ENCODE measurements around the gene TBCC.
"Not testable (repeated sequence)": the region's sequence is repeated elsewhere in the genome, so short reads cannot be mapped to it uniquely, and the experiment has no call there.

Gene TBCC

GRCh38 chr6:42704251-42704936, 41.5 kb downstream of the TBCC start:
- Histone ChIP-seq H3K9ac (ENCODE audit: low read depth, low read length) (no peak overlapping the region), H3K36me3 (ENCODE audit: control insufficient read depth, insufficient read depth, low read length) (no peaks in the 10 kb centered on the region), H3K27me3 (ENCODE audit: control insufficient read depth, insufficient read depth, low read length) (no peaks in the 10 kb centered on the region), H3K9me3 (ENCODE audit: control insufficient read depth, insufficient read depth, low read length) (no peaks in the 10 kb centered on the region), H3K4me3 (ENCODE audit: low read depth, low read length) (peak overlapping the region; percentile 28), H3K4me1 (ENCODE audit: control insufficient read depth, insufficient read depth, low read length) (no peaks in the 10 kb centered on the region)

- not testable (repeated sequence) for H3K9ac ChIP-seq (ENCODE audit: low read depth, low read length); H3K9me3 ChIP-seq (ENCODE audit: control insufficient read depth, insufficient read depth, low read length); H3K27me3 ChIP-seq (ENCODE audit: control insufficient read depth, insufficient read depth, low read length); H3K36me3 ChIP-seq (ENCODE audit: control insufficient read depth, insufficient read depth, low read length); H3K4me1 ChIP-seq (ENCODE audit: control insufficient read depth, insufficient read depth, low read length); H3K4me3 ChIP-seq (ENCODE audit: low read depth, low read length)
Observed at GRCh38 chr6:42702786-42703185, 43.1 kb downstream of the TBCC start.

GRCh38 chr6:42702200-42702599, 43.7 kb downstream of the TBCC start:
- H3K4me1 ChIP-seq (ENCODE audit: control insufficient read depth, insufficient read depth, low read length), result no peaks in the 10 kb centered on the region
- no peaks in the 10 kb centered on the region for H3K36me3 ChIP-seq (ENCODE audit: control insufficient read depth, insufficient read depth, low read length)
- H3K9ac ChIP-seq (ENCODE audit: low read depth, low read length), result no peak overlapping the region
- H3K4me3 ChIP-seq (ENCODE audit: low read depth, low read length), result no peak overlapping the region
- no peaks in the 10 kb centered on the region for H3K27me3 ChIP-seq (ENCODE audit: control insufficient read depth, insufficient read depth, low read length)
- H3K9me3 ChIP-seq (ENCODE audit: control insufficient read depth, insufficient read depth, low read length), result no peaks in the 10 kb centered on the region

- Histone ChIP-seq H3K4me3 (ENCODE audit: low read depth, low read length) (no peak overlapping the region), H3K9ac (ENCODE audit: low read depth, low read length) (no peak overlapping the region), H3K9me3 (ENCODE audit: control insufficient read depth, insufficient read depth, low read length) (no peaks in the 10 kb centered on the region), H3K36me3 (ENCODE audit: control insufficient read depth, insufficient read depth, low read length) (no peaks in the 10 kb centered on the region), H3K4me1 (ENCODE audit: control insufficient read depth, insufficient read depth, low read length) (no peaks in the 10 kb centered on the region), H3K27me3 (ENCODE audit: control insufficient read depth, insufficient read depth, low read length) (no peaks in the 10 kb centered on the region)
Observed at GRCh38 chr6:42698217-42698616, 47.7 kb downstream of the TBCC start.

- H3K27me3 ChIP-seq (ENCODE audit: control insufficient read depth, insufficient read depth, low read length), result no peaks in the 10 kb centered on the region
- H3K36me3 ChIP-seq (ENCODE audit: control insufficient read depth, insufficient read depth, low read length), result peaks cover 1% of the 10 kb centered on the region
- no peaks in the 10 kb centered on the region for H3K9me3 ChIP-seq (ENCODE audit: control insufficient read depth, insufficient read depth, low read length)
- no peaks in the 10 kb centered on the region for H3K4me1 ChIP-seq (ENCODE audit: control insufficient read depth, insufficient read depth, low read length)
- no peak overlapping the region for H3K9ac ChIP-seq (ENCODE audit: low read depth, low read length)
- H3K4me3 ChIP-seq (ENCODE audit: low read depth, low read length), result no peak overlapping the region
Observed at GRCh38 chr6:42697268-42697655, 48.6 kb downstream of the TBCC start.

GRCh38 chr6:42696526-42697267, 49.2 kb downstream of the TBCC start:
- no peak overlapping the region for H3K9ac ChIP-seq (ENCODE audit: low read depth, low read length)
- no peaks in the 10 kb centered on the region for H3K27me3 ChIP-seq (ENCODE audit: control insufficient read depth, insufficient read depth, low read length)
- no peaks in the 10 kb centered on the region for H3K4me1 ChIP-seq (ENCODE audit: control insufficient read depth, insufficient read depth, low read length)
- H3K4me3 ChIP-seq (ENCODE audit: low read depth, low read length), result no peak overlapping the region
- no peaks in the 10 kb centered on the region for H3K9me3 ChIP-seq (ENCODE audit: control insufficient read depth, insufficient read depth, low read length)
- H3K36me3 ChIP-seq (ENCODE audit: control insufficient read depth, insufficient read depth, low read length), result peaks cover 2% of the 10 kb centered on the region

- peaks cover 4% of the 10 kb centered on the region for H3K36me3 ChIP-seq (ENCODE audit: control insufficient read depth, insufficient read depth, low read length)
- H3K4me3 ChIP-seq (ENCODE audit: low read depth, low read length), result no peak overlapping the region
- H3K27me3 ChIP-seq (ENCODE audit: control insufficient read depth, insufficient read depth, low read length), result no peaks in the 10 kb centered on the region
- H3K4me1 ChIP-seq (ENCODE audit: control insufficient read depth, insufficient read depth, low read length), result no peaks in the 10 kb centered on the region
- no peak overlapping the region for H3K9ac ChIP-seq (ENCODE audit: low read depth, low read length)
- no peaks in the 10 kb centered on the region for H3K9me3 ChIP-seq (ENCODE audit: control insufficient read depth, insufficient read depth, low read length)
Observed at GRCh38 chr6:42694586-42694985, 51.3 kb downstream of the TBCC start.
